CD4-positive, alpha-beta T cell treated with Interleukin-15 for 4 hours (primary cell): ENCODE data around the gene EGFLAM.

Source experiments
- DNase-seq: peaks from one replicate; pipeline ENCODE4 v3.0.0-alpha.2; 2020; ENCODE audit warnings: low spot score

Gene EGFLAM

DNA sequence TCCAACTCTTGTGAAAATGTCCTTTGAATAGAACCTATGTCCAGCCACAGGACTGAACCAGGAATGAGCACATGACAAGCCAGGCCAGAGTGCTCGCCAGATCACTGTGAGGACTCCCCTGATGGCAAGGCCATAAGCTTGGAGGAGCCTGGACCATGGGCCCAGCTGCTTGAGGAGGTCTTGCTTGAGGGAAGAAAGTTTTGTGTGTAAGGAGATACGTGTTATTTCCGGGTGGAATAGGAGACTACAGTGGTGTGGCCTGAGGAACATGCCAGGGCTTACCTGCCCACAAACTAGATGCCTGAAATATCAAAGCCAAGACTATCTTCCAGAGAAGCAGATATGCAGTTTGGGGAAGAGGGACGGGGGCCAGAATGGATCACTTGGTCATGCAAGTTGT lies 213.3 kb downstream of the EGFLAM start:
- DNase-seq = no peak

DNA sequence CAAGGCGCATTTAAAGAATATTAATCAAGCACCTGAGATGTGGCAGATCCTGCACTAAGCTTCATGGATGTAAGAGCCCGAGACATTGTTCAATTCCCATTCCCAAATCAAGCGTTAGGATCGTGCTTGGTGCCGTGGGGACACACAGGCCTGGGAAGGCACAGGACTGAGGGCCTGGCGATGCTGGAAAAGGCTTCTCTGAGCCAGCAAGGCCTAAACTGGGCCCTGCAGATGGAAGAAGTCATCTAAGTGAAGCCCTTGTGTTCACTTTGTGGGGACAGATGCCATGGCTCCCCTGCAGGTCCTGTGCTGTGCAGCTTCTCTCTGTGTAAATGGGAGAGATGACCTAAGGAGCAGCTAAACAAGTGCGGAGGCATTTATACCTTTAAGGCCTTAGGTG lies 214.2 kb downstream of the EGFLAM start:
- DNase-seq = no peak

DNA sequence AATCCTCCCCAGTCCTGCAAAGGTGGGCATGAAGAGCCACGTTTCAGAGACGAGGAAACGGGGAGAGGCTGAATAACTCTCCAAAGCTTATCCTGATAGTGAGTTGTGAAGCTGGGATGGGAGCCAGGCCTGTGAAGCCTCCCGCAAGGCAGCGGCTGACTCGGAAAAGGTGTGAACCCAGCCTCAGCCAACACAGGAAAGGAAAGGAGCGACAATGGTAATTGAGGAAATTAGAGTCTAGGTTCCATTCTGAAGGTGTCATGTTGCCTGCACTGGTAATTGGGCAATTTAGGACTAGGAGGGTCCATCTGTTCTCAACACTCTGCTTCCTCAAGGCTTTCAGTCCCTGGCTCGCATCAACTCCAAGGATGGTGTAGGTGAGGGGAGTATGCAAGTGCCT lies 214.6 kb downstream of the EGFLAM start:
- no peak for DNase-seq

DNA sequence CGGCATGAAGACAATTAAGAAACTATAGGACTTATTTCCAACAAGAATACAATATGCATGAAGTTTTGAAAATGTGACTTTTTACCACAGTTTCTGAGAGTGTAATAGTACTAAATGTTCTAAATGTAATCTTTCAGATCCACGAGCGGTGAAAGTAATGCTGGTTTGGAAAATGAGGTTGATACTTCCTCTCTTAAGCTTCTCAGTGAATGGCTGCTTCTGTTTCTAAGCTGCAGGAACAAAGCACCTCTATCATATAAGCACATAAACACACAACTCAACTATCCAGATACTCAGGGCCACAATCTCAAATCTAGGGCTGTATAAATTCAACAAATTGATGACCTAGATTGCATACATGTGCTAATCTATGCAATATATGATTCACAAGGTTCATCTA lies 219.8 kb downstream of the EGFLAM start:
- no peak for DNase-seq

GRCh38 chr5:38478878-38479277 lies 220.5 kb downstream of the EGFLAM start:
- DNase-seq = no peak

DNA sequence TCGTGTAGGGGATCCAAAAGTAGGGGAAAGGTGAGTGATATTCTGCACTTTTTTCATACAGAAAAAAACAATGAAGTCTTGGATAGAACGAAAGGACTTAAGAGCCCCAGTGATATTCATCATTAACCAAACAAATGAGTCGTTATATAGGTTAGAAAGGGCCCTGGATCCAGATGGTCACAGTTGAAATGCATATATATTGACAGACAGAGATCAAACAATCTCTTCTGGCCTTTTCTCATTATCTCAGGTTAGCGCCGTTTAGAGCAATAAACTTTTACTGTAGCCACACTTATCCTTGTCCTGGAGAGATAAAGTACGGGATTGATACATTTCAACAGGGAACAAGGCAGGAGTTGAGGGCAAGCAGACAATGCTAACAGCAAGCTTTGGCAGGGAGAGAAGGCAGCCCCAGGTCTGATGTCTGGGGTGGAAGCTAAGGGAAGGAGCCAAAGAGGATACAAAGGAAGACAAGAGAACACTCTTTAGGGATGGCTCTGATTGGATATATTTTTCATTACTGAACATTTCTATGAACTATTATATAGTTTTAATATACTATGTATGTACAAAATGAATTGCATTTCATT lies 221.1 kb downstream of the EGFLAM start:
- no peak for DNase-seq

DNA sequence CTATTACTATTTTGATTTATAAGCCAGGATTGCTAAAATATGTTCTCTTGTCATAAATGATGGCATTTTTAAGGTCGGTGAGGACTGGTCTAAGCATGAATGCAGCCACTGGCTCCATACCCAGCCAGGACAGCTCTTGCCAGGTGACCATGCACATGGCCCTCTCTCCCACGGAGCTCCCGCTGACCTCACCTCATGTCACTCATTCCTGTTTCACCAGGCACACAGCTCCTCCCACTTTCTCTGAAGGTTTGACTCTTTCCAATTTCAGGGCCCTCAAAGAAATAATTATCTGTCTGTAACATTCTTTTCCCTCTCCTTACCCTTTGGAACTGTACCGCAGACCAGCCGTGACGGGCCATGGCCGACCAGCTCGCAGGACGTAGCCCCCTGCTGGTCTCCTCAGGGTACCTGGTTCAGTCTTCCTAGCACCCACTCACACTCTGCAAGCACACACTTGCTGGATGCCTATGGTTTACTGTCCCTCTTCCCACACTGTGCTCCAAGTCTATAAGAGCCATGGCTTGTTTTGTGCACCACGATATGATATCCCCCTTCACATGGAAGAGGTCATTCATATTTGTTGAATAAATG lies 225.5 kb downstream of the EGFLAM start:
- no peak for DNase-seq

GRCh38 chr5:38494175-38494574 lies 235.8 kb downstream of the EGFLAM start:
- no peak for DNase-seq

DNA sequence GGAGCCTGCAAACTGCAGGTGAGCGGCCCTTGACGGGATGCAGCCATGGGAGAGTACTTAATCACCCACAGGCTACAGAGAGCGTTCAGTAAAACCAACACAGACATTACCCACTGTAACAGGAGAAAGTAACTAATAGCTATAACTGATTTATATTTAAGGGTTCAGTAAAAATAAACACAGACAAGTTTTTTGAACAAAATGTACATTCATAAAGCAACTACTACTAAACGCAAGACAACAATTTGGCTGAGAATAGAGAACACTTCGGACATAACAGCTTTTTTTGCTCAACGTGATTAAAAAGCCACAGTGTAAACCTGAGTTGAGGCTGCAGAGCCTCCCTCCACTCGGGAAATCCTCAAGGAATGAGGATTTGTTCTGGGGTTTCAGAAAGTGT lies 236.4 kb downstream of the EGFLAM start:
- DNase-seq = no peak

DNA sequence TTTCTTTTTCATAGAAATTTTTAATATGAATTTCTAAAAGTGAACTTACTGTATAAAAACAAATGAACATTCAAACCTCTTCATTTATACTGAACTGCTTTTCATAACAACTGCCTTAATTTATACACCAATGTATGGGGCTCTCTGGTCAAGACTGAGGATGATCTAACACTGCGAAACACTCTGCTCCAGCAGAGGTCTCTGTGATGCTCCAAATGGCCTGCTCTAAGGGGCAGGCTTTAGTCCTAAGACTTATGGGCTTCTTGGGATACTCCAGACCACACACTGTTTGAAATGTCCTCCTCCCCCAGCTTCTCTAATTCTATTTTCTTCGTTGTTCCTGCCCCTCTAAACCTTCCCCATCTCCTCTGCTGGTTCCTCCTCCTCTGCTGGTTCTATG lies 239.6 kb downstream of the EGFLAM start:
- no peak for DNase-seq

- DNase-seq = no peak
Observed at GRCh38 chr5:38500573-38501260, 242.4 kb downstream of the EGFLAM start.

DNA sequence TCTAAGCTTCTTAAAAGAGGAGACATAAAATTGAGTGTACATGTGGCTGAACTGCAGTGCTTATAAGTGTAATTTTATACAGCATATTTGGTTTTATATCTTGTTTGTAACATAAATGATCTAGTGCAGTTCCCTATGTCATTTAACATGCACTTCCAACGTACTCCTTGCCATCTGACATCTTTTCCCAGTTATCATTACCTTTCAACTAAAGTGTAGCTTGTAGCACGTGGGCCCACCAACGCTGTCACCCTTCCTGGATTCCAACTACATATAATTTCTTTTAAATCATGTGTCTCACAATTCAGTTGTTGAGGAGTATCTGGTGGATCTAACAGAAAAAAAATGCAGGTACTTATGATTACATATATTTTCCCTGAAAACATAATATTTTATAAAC lies 247.9 kb downstream of the EGFLAM start:
- no peak for DNase-seq

DNA sequence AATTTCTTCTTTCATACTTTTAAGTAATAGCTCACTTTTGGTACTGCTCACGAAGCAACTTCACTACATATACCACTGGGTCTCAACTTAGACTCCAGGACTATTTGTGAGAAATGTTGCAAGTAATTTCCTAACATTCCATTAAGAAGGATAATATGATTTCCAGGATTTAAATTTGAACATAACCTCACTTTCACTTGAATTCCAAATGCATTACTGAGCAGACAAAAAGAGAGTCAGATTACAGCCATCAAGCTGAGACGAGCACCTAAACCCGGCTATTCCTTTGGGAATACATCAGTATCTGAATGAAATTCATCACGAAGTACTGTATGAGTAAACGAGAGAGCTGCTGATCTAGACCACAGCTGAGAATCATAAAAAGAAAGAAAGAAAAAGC lies 250.8 kb downstream of the EGFLAM start:
- DNase-seq = no peak
